Hippocampal formation (tissue), 2 donors: ENCODE data around the gene SLC2A1.

Source experiments
- DNase-seq, 2 donors: peaks; one replicate each; lab custom pipeline; 2025; lab: John Stamatoyannopoulos, UW

The SLC2A1 gene

DNA sequence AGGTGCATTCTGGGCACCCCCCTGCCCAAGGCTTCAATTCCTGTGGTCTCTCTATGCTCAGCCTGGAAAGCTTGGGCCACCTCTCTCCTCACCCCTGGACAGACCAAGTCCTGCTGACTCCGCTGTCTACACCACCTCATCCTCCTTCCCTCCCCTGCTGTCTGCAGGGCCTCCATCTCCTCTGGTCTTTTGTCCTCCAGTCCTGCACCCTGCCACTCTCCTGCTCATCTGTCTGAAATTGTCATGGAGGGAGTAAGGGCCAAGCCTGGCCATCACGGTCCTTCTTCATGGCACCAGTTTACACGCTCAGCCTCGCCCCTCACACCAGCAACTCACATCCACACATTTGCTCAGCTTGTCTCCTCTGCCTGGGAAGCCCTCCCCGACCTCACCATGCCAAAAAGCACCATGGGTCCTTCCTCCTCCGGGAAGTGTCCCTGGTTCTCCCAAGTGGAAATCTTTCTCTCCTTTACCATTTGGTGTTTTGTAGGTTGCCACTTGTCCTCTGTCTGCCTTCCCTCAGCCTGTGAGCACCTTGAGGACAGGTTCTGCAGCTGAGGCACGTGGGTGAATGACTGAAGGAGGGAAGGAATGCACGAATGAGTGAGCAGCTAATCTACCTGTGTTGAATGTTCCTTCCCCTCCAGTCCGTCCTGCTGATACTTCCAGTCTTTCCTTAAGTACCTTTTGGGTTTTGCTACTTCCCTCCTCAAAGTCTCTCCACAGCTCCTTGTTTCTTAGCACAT, 2.1 kb upstream of the SLC2A1 start:
- DNase-seq, result no peak

DNA sequence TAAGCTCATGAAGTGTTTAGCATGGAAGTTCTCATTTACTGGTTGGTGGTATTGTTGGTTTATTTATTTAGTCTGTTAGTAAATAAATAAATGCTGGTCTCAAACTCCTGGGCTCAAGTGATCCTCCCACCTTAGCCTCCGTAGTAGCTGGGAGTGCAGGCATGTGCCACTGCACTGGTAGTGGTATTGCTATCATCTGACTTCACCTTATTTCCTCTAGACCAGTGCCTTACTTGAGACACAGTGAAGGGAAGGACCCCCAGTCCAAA, 1.4 kb upstream of the SLC2A1 start:
- DNase-seq, result no peak

DNA sequence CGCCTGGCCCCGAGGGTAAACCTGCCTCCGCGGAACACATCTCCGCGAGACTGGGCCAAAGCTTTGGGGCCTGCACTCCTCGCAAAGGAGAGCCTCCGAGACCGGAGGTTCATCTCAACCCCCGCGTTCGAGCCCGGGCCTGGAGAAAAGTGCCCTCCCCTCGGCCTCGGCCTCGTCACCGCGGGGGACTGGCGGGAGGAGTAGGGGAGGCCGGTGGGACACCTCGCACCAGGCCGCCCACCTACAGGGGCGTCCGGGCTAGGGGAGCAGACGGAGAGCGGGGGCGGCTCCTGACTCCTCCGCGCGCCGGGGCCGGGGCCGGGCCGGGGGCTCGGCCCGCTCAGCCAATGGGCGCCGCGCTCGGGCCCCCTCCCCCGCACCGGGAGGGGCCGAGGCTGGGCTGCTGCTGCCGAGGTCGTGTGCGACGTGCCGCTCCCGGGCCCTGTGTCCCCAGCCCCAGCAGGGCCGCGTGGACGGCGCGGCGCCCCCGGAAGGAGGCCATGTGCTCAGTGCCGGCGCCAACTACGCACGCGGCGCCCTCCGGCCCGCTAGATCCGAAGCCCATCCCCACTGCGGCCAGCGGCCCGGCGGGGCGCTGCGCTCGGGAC, 684 bp downstream of the SLC2A1 start:
- peak; percentile 41 to 52 for DNase-seq

DNA sequence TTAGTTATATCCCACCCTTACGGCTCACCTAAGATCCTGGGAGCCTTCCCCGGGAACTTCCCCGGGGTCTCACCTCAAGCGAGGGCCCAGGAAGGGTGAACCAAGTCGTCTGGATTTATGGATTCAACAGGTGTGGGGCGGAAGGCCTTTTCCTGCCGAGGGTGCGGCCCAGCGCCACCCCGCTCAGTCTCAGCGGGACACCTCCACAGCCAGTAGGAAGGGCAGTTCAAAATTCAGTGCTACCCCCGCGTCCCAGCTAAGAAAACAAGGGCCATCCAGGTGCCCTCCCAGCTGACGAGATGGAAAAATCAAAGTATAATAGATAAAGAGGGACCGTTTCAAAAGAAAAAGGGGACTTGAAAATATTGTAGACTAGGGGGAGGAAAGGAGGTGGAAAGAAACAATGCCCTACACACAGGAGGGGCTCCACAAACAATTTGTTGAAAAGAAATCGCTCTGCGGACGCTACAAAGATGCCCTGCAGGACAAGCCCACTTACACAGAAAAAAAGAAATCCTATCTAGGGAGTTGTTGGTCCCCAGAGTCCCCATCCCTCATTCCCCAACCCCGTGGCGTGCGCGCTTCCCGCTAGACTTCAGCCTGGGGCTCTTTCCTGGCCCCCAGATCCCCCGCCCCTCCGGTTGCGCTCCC, 1.3 kb downstream of the SLC2A1 start:
- no peak for DNase-seq

DNA sequence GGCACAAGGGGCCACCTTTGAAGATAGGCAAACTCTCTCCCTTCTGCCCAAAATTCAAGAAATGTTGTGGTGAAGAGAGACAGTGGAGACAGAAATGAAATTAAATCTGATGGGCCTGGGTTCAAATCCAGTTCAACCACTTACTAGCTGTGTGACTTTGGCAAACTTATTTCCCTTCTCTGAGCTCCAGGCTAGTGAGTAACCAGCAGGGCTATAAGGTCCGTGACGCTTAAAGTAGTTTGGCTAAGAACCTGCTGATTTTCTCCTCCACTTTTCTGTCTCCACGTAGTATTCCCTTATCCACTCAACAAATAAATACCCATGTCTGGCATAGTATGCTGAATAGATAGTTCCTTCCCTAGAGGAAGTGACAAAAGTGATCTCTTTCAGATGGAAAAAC, 1.9 kb downstream of the SLC2A1 start:
- DNase-seq, result no peak

DNA sequence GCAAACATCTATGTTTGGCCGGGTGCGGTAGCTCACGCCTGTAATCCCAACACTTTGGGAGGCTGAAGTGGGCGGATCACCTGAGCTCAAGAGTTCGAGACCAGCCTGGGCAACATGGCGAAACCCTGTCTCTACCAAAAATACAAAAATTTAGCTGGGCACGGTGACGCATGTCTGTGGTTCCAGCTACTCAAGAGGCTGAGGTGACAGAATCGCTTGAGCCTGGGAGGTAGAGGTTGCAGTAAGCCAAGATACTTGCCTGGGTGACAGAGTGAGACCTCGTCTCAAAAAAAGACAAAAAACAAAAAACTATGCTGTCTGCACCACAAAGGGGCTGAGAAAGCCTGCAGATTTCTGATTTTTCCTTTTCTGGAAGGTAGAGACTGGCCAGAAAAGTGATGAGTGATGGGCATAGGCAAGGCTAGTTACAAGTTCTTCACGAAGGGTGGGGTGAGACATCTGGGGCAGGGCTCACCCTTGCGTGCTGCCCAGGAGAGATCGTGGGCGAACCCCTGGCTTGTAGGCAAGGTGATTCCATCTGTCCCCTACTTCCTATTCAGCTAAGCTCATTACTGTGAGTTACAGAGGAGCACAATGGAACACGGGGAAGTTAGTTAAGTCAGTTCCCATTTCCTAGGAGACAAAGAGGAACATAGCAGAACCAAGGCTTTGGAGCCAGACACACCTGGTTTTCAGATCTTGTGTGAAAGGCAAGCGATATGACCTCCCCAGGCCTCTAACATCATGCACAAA, 3.2 kb downstream of the SLC2A1 start:
- DNase-seq, result no peak

DNA sequence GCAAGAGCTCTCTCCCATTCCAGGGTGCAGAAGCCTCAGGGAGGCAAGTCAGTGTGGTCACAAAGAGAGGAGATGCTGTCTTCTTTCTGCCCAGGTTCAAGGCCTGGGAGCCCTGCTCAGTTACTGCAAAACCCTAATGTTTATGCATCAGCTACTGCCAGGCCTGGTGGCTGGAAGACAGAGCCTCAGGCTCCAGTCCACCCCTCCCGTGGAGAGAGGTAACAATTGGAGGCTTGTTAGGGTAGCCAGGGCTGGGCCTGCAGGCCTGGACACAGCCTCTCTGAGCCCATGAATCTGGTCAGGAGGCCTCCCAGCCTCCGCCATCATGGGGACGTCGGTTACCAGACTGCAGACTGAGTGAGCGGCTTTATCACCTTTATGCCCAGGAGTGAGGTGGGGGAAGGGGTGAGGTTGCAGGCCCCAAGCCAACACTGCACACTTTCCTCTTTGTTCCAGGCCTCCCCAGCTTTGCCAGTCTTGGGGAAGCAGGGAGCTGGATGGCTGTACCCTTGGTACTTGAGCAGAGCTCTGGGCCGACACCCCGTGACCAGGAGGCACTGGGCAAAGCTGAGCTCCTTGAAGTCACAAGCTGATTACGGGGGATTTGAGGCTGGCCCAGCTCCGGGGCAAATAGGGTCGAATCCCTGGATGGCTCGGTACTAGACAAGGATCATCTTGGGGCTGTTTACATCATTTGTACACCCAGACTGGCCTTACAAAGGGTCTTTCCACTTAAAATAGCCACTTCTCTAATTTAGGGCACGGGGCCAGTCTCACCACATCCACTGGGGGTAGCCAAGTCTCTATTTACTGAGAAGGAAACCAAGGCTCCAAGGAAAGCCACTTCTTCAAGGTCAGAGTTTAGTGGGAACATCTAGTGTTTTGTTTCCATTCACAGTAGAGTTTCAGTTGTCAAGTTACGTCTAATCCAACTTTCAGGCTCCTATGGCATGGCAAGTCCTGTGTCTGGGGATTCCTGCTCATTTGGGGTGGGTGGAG, 5.2 kb downstream of the SLC2A1 start:
- DNase-seq, result peak; percentile 46 to 77

DNA sequence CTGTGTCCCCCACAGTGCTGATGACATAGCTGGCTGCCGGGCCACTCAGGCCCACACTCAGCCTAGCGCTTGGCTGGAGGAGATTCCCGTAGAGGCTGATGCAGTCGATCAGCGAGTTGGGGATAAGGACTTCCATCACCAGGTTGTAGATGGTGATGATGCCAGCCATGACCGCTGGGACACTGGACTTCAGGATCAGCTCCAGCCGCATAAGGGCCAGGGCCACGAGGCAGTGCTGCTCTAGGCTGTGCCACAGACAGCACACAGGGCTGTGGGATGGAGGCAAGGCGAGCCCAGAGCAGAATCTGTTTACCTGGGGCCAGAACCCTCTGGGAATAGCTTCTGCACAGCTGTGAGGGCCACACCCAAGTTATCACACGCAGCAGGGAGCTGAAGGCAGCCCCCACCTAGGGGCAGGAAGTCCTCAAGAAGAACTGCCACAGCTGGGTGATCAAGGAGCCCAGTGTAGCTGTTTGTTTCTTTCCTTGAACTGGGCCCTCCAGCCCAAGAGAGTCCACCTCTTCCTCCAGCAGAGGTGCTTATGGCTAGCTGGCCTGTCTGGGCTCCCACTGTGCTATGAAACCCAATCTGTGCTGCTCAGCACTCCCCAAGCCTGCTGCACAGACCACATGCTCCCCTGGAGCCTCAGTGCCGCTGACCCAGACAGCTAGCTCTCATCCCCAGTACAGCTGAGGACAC, 6.2 kb downstream of the SLC2A1 start:
- DNase-seq, result no peak

DNA sequence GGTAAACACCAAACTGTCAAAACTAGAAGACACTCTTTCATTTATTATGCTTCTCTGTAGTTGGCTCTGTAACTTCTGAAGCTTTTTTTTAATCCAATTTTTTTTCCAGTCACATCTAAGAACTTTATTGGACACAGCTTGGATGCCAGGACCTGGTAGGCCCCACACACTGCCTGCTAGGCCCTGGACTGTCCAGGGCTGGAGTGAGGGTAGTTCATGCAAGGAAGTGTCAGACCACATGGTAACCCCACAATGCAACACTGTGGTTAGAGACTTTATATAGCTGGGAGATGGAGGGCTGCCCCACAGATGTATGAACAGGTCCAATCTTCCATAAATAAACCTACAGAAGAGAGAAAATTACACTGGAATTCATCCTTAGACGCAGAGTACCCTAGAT, 7.1 kb downstream of the SLC2A1 start:
- no peak for DNase-seq

DNA sequence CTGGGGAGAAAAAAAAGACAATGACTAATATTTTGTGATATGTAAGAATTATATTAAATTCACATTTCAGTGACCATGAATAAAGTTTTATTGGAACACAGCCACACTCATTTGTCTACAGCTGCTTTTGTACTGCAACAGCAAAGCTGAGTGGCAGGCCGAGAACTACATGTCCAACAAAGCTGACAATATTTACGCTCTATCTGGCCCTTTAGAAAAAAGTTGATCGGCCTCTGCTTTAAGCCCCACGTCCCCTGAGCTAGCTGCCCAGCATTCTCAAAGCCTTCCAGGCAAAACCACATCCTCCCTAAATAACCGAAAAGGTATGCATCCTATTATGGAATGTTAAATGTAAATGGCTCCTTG, 8.6 kb downstream of the SLC2A1 start:
- no peak for DNase-seq

DNA sequence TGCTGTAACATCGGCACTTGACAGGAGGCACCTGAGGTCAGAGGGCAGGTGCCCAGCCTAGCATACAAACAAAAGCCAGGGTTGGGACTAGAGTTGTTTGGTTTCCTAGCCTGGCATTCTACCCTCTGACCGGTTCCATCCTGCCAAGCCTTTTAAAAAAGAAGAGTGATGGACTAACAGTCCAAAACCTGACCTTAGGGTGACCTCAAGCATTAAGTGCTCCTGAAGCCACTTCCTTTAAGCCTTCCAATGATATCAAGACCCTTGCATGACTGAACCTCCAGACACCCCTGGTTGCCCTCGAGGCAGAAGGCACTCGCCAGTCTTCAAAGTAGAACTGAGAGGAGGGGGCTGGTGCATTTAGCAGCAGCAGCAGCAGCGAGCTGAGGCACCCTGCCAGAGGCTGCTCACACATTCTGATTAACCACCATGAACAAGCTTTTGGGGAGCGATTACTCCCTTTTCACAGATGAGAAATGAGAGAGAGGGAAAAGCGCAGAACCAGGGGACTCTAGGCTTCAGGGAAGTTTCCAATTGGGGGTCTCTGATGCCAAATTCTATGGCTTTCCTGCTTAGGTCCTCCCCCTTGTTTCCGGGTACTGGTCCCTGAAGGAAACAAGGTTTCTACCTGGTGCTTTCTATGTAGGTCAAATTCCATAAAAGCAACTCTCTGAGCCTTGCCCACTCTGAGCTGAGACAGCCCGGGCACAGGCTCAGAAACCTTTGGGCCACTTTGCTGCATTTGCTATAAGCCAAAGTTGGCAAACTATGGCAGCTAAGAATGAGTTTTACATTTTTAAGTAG, 9.2 kb downstream of the SLC2A1 start:
- no peak for DNase-seq

DNA sequence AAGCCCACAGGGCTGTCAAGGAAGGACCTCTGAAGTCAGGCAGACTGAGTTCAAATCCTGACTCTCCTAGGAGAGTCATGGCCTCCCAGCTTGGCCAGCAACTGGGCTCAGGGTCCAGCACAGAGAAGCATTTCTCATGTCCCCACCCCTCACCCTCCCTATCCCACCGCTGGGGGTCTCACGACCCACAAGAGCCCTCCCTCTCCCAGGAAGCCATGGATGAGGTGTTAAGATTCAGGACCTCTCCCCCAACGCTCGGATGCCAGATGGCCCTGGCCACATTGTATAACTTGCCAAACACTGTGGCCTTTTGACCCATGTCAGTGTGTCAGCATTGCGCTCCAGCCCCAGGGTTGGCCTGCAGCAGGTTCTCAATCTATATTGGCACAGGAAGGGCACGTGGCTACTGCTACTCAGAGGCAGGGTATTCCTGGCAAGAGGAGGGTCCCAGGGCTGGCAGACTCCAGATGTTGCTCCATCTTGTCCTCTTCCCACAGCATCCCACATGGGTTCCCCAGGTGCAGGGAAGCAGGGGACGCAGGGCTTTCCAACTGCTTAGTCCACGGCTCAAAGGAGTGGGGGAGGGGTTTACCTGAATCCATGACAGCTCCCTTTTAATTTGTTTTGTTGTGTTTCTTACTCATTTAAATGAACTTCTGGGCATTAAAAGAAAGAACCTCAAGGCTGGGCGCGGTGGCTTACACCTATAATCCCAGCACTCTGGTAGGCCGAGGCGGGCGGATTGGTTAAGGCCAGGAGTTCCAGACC, 10.5 kb downstream of the SLC2A1 start:
- DNase-seq, result no peak

DNA sequence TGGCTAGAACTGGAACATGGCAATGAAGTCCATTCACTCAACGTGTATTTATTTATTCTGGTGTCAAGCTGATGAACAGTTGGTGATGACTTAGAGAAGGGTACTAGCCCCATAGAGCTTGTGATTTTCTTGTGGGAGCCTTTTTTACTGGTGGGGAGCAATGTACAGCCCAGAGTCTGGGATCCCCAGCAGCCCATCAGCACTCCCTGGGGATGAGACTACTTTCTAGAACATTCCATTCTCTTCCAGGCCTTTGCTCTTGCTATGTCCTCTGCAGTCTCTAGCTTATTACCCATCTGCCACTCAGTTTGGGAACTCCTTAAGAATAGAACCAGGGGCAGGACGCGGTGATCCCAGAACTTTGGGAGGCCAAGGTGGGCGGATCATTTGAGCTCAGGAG, 11.6 kb downstream of the SLC2A1 start:
- DNase-seq, result no peak

DNA sequence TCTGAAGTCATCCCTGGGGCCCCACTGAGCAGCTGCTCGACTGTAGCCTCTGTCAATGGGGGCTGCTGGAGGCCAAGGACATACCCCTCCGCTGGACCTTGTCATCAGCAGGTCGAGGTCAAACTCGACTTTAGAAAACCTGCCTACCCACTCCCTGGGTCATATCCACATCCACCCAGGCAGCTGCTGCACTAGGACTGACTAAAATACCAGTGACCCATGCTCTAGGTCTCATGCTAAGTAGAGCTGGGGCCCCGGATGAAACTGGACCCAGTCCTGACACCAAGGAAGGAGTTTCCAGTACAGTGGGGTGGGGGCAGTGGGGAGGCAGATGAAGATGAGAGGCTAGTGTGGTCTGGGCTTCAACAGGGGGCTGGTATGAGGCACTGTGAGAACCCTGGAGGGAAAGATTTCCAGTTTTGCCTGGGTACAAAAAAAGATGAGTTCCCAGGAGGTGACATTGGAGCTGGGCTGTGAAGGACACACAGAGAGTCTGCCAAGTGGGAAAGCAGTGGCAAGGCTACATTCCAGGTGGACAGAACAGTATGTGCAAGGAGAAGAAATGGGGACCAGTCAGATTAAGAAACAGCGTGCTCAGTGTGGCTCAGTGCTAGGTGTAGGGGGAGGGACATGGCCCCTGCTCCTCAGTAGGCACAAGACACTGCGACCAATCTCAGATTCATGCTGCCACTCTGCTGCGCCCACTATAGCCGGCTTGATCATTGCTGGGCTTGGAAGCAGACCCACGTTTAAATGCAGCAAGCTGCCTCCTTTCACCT, 12.4 kb downstream of the SLC2A1 start:
- DNase-seq, result no peak

DNA sequence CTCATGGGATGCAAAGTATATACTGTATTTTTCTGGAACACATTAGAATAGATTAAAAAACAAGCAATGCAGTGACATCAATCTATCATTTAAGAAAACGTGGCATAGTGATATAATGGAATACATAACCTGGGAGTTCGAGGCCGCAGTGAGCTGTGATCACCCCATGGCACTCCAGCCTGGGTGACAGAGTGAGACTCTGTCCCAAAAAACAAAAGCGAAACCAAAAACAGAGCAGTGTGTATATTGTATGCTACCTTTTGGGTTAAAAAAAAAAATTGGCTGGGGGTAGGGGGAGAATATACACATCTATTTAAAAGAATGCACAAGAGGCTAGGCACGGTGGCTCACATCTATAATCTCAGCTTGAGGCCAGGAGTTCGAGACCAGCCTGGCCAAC, 13.5 kb downstream of the SLC2A1 start:
- DNase-seq, result no peak

DNA sequence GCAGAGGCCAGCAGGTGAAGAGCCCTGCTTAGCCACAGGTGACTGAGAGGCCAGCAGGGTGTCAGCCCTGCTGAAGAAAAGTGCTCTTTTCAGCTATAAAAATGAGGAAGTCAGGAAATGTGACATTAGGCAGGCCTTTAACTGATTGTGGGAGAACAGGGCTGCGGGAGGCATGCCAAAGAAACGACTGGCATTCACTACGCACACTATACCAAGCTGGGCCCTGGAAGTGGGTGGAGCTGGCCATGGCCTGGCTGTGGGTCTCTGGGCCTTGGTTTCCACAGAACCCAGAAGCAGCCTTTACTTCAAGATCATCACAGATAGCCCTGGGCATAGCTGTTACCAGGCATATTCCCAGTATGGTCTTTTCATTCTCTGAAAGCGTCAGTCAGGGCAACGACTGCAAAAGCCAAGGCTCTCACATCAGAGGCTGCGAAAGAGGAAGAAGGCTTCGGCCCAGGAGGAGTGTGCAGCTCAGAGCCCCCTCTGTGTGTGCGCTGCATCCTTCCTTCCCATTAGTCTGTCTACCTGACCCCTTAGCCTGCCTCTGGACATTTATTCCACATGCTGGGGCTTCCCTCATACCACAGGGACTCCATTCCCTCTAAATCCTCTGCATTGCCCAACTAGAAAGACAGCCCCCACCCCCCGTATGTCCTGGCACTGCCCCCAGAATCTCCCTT, 14.3 kb downstream of the SLC2A1 start:
- DNase-seq, result peak in 1 of 2 donors; percentile 25

DNA sequence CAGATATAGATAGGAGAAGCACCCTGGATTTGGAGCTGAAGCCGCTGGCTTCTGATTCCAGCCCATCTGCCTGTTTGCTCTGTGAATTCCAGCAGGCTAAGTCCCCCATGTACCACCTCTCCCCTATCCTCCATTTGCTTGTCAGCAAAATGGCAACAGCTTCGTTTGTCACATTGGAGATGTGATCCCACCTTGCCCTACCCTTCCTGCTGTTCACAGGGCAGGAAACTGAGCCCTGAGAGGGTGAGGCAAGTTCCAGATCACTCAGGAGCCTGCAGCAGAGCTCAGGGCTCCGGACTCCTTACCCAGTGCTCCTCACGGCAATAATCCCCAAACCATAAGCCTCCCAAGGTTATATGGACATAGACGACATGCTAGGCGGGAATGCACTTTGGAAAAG, 14.9 kb downstream of the SLC2A1 start:
- no peak for DNase-seq

DNA sequence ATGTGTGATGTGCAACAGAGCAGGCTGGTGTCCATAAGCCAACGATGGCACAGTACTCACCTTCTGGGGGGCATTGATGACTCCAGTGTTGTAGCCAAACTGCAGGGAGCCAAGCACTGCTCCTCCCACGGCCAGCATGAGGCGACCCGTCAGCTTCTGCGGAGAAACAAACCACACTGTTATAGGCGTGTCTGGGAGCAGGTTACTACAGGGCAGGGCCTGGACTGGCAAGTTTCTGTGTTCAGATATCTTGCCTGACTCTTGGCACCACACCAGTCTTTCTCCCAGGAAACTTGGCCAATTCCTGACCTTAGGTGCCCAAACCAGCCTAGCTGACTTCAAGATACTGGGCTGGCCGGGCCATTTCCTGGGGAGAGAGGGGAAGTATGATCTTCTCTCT, 15.5 kb downstream of the SLC2A1 start:
- DNase-seq, result no peak
